ENCODE measurements around the gene DCXR. TPM values are rescaled to one million over a fixed set of nuclear protein-coding genes. Genes with fewer than 3 reads are reported as not detected.

The DCXR gene
- total RNA-seq, 1 experiment from 2014 or later: 306 TPM

DNA sequence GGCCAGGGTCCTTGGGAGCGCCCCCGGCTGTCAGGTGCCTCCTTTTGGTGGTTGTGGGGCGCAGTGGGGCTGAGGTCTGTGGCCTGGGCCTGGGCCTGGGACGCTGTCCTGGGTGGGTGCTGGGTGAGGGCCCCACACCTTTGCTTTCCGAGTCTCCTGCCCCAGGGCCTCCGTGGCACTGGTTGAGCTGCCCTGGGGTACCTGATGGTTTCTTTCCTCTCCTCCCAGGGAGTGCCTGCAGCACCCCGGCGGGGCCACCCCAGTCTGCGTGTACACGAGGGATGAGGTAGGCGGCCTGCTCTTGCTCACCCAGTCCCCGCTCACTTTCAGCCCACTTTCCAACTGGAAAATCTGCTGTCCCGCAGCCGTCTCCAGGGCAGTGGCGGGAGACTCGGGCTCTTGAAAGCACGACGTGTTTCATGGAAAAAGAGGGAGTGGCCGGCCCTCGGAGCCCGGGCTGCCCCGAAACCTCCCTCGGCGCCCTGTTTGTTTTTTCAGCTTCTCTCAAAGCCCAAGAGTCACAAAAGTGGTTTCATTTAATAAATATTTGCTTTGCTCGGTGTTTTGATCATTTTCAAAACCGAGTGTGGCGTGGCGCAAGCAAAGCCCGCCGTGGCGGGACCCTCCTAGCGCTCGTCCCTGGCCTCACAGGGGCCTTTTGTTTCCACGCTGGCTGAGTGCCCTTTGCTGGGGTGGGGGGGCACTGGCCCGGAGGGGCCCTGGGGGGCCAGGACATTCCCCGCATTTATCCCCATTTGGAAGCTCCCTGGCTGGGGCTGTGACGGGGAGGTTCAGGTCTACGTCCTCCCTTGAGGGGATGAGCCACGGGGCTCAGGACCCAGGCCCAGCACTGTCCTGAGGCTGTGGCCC, 42.7 kb downstream of the DCXR start:
- Histone ChIP-seq H3K27me3 (ENCODE audit: insufficient read depth, low read length) (no peaks in the 10 kb centered on the region), H3K79me2 (ENCODE audit: insufficient read depth, low read length) (no peaks in the 10 kb centered on the region), H4K20me1 (ENCODE audit: insufficient read depth) (no peaks in the 10 kb centered on the region), H3K4me3 (replicated peaks in 1 of 2; ENCODE audit: low read depth in 1 of 2, low read length in 2 of 2) (no peak overlapping the region), H2AFZ (ENCODE audit: low read depth, low read length, poor library complexity, severe bottlenecking) (no peak overlapping the region), H3K4me2 (ENCODE audit: low read length) (no peak overlapping the region), H3K4me1 (ENCODE audit: control insufficient read depth in 1 of 2, insufficient read depth in 2 of 2, low read length in 2 of 2) (peaks cover 11 to 13% of the 10 kb centered on the region in 2 experiments; a peak in 3 of 4 replicates), H3K9ac (ENCODE audit: low read length) (no peak overlapping the region), H3K27ac (ENCODE audit: low read depth, low read length) (no peak overlapping the region), H3K9me3 (ENCODE audit: control insufficient read depth in 1 of 2, insufficient read depth in 1 of 2, low read depth in 1 of 2, low read length in 2 of 2) (no peaks in the 10 kb centered on the region), H3K36me3 (ENCODE audit: control insufficient read depth in 1 of 2, insufficient read depth in 2 of 2, low read length in 2 of 2) (no peaks in the 10 kb centered on the region; a peak in 1 of 4 replicates), H3K9me2 (ENCODE audit: insufficient read depth) (no peaks in the 10 kb centered on the region)
- POLR2A ChIA-PET: no interaction called here
- intact Hi-C loops (cut with micrococcal nuclease): no loop called here
- no TSS peak for BruUV-seq (replicated peaks)
- ATAC-seq (no peak), DNase-seq (ENCODE audit: low read depth, low spot score) (no peak)
- CTCF ChIA-PET: no interaction called here
- RAD21 ChIA-PET (ENCODE audit: low non-redundant PET in 1 of 2, low total read pairs in 2 of 2, uncharacterized antibody in 2 of 2, unreplicated experiment in 2 of 2): no interaction called here
- TF ChIP-seq, protein P1, sequence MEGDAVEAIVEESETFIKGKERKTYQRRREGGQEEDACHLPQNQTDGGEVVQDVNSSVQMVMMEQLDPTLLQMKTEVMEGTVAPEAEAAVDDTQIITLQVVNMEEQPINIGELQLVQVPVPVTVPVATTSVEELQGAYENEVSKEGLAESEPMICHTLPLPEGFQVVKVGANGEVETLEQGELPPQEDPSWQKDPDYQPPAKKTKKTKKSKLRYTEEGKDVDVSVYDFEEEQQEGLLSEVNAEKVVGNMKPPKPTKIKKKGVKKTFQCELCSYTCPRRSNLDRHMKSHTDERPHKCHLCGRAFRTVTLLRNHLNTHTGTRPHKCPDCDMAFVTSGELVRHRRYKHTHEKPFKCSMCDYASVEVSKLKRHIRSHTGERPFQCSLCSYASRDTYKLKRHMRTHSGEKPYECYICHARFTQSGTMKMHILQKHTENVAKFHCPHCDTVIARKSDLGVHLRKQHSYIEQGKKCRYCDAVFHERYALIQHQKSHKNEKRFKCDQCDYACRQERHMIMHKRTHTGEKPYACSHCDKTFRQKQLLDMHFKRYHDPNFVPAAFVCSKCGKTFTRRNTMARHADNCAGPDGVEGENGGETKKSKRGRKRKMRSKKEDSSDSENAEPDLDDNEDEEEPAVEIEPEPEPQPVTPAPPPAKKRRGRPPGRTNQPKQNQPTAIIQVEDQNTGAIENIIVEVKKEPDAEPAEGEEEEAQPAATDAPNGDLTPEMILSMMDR (IDR thresholded peaks at IDR 0.05 in 2 of 3, conservative IDR thresholded peaks at IDR 0.05 in 1 of 3; ENCODE audit: borderline replicate concordance in 1 of 3, insufficient read depth in 1 of 3, low read depth in 2 of 3, low read length in 2 of 3): no peak
- TF ChIP-seq, protein P2, sequence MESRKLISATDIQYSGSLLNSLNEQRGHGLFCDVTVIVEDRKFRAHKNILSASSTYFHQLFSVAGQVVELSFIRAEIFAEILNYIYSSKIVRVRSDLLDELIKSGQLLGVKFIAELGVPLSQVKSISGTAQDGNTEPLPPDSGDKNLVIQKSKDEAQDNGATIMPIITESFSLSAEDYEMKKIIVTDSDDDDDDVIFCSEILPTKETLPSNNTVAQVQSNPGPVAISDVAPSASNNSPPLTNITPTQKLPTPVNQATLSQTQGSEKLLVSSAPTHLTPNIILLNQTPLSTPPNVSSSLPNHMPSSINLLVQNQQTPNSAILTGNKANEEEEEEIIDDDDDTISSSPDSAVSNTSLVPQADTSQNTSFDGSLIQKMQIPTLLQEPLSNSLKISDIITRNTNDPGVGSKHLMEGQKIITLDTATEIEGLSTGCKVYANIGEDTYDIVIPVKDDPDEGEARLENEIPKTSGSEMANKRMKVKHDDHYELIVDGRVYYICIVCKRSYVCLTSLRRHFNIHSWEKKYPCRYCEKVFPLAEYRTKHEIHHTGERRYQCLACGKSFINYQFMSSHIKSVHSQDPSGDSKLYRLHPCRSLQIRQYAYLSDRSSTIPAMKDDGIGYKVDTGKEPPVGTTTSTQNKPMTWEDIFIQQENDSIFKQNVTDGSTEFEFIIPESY (IDR thresholded peaks at IDR 0.05; ENCODE audit: extremely low read depth, insufficient replicate concordance, low read length): no peak
- TF ChIP-seq MAX (IDR thresholded peaks at IDR 0.05) (no peak), SRF (IDR thresholded peaks at IDR 0.05; ENCODE audit: low read depth) (no peak), CBX3 (IDR thresholded peaks at IDR 0.05; ENCODE audit: low read depth) (no peak)
